NCI-H510A (cell line): ENCODE measurements around the gene ATF2.

ENCODE experiments used
- DNase-seq: peaks from one replicate; lab custom pipeline; 2025; lab: John Stamatoyannopoulos, UW

ATF2 gene

DNA sequence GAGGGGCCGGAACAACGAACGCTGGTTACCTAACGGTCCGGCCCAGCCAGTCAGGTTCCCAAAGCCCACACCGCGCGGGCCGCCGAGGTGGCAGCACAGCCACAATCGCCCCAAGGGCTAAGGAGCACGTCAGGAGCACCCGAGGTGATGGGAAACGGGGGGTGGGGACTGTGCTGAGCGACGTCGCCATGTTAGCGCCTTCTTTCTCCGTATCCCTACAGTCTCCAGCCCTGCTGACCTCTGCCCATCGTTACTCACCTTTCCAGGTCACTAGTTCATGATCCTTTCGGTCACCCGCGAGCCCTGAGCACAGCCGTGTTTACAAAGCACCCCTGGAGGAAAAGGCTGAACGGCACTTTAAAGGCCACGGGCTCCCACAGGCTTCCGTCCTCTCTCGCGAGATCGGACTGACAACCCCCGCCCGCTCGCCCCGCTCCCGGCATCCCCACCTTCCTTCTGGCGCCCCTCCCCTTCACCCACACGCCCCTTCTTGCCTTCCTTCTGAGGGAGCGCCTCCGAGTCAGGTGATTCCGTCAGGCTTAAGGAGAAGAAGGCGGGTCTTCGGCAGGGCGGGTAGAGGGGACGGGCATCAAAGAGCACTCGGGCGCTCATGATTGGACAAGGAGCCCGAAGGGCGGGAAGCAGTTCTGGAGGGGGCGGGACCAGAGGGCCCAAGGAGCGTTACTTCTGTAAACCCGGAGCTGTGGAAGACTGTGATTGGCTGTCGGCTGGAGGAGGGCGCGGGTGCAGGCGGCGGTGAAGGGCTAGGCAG, at the start of gene ATF2:
Gene ATF2, minus strand, starts transcription at position 412 of the 772 bp plus-strand sequence. CDS start 31,760 bp downstream, outside the sequence.
- peak; percentile 100 for DNase-seq

DNA sequence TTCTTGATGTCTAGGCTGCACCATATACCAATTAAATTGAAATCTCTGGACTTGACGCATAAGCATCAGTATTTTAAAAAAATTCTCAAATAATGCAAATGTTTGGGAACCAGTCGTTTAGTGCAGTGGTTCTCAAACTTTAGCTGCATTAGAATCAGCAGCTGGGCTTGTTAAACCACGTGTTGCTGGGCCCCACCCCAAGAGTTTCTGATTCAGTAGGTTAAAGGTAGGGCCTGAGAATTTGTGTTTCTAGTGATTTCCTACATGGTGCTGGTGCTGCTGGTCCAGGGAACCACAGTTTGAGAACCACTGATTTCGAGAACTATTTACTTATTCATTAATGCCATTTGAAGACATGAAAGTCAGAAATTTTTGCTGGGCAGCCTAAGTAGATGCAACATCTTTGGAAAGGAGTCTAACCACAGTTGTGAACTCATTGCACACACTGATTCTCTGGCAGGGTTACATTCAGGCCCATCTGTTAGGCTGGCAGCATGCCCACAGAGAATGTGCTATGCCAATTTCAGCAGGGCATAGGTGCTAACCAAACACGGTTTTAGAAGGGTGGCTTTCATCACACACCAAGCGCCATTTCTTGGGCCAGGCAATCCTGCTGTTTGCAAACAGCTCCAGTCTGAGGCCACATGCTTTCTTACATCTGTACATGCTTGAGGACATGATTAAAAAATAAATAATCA, 39.9 kb upstream of the ATF2 start:
- DNase-seq, result no peak

DNA sequence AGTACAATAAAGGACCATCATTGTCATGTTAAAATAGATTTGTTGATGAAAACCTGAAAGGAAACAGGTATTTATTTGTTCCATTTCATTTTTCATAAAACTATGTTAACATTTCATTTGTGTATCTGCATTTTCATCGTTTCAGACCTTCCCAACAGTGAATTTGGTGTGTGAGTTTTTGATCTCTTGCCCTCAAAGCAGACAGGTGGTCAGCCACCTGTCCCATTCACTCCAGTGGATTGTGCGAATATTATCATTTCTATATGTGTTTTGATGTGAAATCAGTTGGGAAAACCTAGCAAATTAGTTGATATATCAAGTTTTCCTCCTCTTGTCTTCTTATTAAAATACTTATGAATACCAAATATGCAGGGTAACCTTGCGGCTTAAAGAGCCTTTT, 38.9 kb upstream of the ATF2 start:
- DNase-seq, result no peak

DNA sequence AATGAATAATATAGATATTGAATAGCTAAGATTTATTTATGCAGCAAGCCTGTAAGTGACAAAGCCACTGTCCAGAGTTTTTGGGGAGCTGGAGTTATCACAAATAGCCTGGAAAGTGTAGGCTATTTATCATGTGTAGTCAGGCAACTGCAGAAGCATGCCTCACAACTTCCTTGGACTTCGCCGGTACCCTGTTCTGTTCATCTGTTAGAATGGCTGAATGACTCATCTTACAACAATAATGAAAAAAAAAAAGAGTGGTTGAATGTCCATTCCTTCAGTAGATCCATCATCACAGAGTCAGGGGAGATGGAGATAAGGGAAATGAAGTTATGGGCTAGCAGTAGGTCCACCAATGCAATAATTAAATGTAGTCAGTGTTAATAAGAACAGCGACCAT, 37.5 kb upstream of the ATF2 start:
- DNase-seq, result no peak

DNA sequence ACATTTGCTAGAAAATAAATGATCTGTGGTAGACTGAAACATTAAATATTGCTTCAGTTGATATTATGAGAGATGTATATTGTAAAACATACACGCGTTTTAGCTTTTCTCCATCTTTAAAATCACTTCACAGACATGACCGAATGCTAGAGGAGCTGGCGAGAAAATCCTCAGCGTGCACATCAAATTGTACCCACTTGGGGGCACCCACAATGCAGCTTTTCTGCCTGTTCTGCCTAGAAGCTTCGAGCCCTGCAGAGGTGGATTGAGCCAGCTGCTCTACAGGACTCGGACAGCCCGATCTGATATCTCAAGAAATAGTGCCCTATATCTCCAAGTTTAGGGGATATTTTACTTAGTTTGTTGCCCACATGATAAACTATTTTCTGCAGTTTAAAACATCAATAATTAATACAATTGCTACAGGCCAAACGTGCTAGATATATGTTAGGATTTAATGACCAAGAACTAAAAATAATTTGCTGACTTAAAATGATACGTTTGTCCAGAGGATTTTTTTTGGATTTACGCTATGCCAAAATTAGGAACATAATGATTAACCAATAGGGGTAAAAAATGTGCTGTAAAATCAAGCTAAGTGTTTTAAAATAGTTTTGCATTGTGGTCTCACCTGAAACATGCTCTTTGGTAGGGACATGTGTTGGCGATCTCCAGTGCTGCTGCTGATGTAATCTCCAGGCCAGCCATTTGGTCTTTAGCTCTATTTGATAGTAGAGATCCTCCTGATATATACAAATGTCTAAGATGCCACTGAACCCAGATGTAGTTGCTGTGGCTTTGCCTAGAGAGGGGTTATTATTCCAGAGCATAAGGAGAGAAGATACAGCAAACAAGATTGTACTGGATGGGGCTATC, 35.9 kb upstream of the ATF2 start:
- DNase-seq, result peak; percentile 85

GRCh38 chr2:175195012-175195411, 27.0 kb upstream of the ATF2 start:
- DNase-seq, result peak; percentile 13

DNA sequence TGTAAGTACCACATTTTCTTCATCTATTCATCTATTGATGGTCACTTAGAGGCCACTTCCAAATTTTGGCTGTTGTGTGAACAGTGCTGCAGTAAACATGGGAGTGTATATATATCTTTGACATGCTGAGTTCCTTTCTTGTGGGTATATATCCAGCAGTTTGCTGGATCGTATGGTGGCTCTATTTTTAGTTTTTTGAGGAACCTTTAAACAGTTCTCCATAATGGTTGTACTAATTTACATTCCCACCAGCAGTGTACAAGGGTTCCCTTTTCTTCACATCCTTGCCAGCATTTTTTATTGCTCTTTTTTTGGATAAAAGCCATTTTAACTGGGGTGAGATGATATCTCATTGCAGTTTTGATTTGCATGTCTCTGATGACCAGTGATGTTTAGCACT, 20.8 kb upstream of the ATF2 start:
- no peak for DNase-seq

- DNase-seq, result no peak
Observed at GRCh38 chr2:175187378-175187777, 19.4 kb upstream of the ATF2 start.

- DNase-seq, result no peak
Observed at GRCh38 chr2:175183674-175184073, 15.7 kb upstream of the ATF2 start.

DNA sequence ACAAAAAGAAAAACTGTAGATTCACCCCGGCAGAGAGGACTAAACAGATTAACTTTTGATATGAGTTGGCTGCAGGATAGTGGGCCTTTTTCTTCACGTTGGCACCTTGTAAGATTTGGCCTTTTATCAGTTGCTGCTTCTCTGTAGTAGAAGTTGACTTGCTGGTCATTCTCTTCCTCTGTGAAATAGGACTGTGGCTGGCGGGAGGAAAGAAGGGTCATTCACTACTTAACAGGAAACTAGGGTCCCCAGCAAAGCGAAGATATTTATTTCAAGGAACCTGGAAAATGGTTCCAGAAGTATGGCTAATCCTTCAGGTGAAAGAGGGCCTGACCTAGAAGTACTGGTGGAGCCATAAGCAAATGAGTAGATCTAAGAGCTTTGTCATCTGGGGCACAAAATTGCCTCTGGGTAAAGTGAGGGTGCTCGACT, 13.9 kb upstream of the ATF2 start:
- DNase-seq, result peak; percentile 54

DNA sequence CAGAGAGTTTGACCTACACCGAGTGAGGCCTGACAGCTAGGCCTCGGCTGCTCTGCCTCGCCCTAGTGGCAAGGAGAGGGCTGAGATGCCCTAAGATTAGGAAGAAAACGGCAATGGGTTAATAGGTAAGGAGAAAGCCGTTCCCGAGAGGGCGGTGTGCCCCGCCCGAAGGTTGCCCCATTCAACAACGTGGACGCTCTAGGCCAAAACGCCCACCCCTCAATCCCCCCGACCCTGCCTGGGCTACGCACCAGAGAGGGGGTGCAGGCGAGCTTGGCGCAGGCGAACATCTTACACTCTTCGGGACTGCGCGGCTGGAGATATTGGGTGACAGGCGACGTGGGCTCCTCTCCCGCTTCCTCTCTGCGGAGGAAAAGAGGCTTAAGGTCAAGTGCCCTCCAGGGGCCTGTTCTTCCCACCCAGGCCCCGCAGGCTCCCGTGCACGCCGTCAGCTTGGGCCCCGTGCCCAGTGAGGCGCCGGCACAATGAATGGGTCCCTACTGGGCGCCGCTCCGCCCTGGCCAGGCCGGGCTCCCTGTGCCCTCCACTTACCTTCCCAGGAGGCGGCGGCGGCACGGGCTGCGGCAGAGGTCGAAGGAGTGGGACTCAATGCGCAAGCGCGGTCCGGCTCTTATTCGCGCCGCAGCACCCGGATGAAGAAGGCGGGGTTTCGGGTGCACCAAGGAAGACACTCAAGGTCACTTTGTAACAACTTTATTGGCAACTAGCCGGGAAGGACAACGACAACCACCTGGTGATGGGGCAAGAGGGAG, 13.3 kb upstream of the ATF2 start, which contains the start of gene ATP5MC3:
Gene ATP5MC3, minus strand, starts transcription at position 607 of the 773 bp plus-strand sequence. Its CDS starts 317 bp downstream, at position 290.
- peak; percentile 100 for DNase-seq

DNA sequence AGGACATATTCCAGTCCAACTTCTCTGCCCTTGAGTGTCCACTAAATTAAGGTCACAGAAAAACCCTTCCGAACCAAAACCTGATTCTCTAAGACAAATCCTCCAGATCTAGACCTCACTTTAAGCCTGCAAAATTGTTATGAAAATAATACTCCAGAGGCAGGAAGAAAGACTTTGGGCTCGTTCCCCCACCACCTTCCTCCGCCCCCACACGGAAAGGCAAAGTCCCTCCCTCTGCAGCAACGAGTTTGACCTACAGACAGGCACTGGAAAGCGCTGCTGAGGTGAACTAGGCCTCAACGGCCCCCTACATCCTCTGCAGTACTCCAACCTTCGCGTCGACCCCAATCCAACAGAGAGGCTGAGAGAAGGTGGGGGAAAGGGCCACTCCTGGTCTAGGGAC, 12.7 kb upstream of the ATF2 start:
- peak; percentile 40 for DNase-seq

- DNase-seq, result no peak
Observed at GRCh38 chr2:175176624-175177023, 8.6 kb upstream of the ATF2 start.

DNA sequence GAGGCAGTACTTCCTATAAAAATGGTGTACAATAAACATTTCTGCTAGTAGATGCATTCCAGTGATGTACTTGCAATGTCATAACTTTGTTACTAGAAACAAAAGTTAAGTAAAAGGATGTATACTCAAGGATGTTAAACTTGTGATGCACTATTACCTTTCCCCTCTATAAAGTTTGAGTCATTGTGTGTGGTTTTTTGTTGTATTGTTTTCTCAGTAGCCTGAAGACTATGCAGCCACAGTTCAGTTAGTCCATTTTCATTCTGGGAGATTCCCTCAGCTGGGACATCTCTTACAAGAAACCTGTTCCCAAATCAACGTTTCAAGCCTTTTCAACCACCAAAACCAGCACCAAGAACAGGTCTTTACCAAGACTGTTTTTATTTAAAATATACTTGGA, 7.9 kb upstream of the ATF2 start:
- DNase-seq, result no peak

- no peak for DNase-seq
Observed at GRCh38 chr2:175175320-175175719, 7.3 kb upstream of the ATF2 start.

DNA sequence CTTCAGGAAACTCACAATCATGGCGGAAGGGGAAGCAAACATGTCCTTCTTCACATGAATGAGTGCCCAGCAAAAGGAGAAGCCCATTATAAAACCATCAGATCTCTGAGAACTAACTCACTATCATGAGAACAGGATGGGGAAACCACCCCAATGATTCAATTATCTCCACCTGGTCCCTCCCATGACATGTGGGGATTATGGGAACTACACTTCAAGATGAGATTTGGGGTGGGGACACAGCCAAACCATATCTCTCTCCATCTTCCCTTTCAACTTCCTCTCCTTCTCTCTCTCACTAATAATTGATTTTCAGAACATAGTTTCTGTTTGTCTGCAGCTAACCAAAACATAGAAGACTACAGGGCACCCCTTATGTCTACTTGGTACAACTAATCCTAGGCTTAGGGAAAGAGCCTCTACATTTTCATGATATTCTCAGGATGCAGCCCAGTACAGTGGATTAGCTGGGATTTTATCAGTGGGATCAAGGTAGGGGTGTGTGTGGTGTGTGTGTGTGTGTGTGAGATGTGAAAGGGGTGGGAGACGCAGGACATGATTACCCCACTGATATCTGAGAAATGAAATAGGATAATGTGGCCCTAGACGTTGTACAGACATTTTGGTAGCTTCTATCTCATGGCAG, 2.8 kb upstream of the ATF2 start:
- DNase-seq, result no peak

DNA sequence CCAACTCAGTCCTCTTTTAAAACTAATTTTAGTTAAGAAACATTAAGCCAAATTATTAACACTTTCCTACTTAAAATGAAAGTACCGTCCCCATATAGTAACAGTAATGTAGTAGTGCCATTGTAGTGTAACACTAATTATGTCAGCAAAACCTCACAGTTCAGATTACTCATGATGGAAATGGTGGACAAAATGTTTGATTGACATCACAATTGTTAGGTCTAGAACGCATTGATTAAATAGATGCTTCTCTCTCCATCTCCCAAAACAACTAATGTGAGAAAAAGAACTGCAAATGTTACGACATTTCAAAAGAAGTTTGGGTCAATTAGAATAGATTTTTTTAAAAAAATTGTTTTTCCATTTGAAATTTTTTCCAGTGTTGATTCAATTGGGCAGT, 1.2 kb upstream of the ATF2 start:
- no peak for DNase-seq

DNA sequence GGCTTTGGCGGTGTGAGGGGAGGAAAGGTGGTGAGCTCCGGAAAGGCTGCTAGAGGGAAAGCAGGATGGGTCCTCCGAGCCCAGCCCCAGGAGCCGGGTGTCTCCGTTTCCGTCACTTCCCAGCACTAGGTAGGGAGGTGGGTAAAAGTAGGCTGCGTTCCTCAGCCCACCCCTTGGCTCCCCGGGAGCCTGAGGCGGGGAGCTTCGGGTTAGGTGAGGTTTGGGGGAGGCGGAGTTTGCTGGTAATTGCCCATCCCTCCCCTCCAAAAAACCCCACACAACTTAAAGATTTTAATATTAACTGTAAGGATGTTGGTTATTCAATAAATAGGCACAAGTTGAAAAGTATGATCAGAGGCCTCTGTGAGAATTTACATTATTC, 552 bp upstream of the ATF2 start:
- no peak for DNase-seq

DNA sequence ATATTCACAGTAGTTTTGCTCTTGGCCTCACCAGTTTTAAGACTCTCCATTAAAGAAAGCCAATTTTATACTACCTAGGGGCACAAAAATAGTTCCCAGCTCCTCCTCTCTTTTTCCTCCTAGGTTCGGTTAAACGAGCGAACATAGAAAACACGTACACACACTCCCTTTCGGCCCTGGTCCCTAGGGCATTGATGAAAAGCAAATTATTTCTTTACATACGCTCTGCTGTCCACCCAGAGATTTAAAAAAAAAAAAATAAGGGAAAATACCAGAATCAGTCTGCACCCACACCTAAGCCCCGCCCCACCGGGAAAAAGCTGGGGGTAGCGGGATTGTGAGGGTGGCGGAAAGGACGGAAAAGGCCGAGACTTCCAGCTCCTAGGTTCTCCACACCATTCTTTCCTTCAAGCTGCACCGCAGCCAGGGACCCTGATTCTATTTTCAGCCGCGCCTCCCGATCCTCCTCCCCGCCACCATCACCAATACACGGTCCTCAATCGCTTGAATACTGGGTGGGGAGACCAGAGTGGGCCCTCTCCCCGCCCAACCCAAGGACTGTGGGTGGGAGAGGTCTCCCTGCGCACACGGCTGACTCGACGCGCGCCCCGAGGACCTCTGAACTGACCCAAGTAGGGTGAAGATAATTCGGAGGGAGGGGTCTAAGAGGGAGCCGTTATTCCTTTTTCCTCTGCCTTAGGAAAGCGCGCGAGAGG, 769 bp downstream of the ATF2 start:
- DNase-seq, result peak; percentile 66

DNA sequence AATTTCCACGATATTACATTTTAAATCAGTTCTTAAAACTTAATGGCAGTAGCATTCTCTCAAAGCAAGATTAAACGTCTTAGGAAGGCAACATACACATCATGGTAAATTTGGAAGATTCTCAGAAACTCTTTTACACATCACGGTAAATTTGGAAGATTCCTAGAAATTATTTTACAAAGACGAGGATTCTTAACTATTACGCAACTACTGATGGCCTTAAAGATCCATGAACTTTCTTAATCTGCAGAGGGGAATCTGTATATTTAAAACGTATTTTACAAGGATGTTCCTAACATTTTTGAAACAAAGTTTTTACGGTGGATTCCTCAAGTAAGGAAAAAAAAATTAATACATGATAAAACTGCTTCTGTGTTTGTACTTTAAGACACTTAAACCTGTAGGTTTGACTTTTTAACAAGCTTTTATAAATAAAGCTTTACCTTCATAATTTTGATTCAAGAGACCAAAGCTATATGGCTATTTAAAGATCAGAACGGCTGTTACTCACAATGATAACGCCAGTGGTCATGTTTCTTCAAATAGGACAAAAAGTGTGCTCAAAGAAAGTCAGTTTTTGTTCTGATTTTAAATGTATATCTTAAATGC, 1.7 kb downstream of the ATF2 start:
- no peak for DNase-seq
